ENCODE data around the gene SH2D1B. TPM values are rescaled to one million over a fixed set of nuclear protein-coding genes. Genes with fewer than 3 reads are reported as not detected.

Gene SH2D1B
- total and polyA plus RNA-seq, 2 donors (not counting 3 experiments of a cell fraction or from before 2014, with no cell fraction given), result not detected

DNA sequence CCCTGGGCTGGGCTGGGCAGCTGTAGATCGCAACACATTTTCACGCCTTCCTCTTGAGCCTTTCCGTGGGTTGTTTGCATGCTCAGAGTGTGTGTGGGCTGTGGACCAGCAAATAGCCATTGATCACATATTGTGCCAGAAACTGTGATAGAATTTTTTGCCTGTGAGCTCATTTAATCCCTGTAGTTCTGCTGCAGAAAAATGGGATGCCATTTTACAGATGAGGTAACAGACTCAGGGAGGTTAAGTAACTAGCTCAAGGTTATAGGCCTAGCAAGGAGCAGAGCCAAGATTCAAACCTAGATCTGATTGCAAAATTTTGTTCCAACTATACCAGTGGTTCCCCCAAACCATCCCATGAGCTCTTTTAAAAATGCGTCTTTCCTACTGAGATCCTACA lies 45.8 kb downstream of the SH2D1B start:
- ChIA-PET POLR2A (no interaction called here), CTCF (interaction anchor here (0.9 to 4.4 kb wide), 5 partner anchors 9 to 310 kb away, joined by 3 to 24 read pairs (median 4); no protein-coding TSS in a partner anchor)
- no peaks in the 10 kb centered on the region for H3K79me2 ChIP-seq (ENCODE audit: control insufficient read depth, insufficient read depth, low read length)
- no peaks in the 10 kb centered on the region for H3K9me1 ChIP-seq (replicated peaks; ENCODE audit: control insufficient read depth, extremely low read depth, insufficient read depth, low read length)
- H3K4me3 ChIP-seq (replicated peaks in 1 of 3; ENCODE audit: insufficient read depth in 1 of 3, low read depth in 1 of 3, low read length in 3 of 3), result no peak overlapping the region
- peaks cover 0 to 4% of the 10 kb centered on the region in 2 experiments for H3K36me3 ChIP-seq (ENCODE audit: control insufficient read depth in 2 of 2, extremely low read depth in 1 of 2, insufficient read depth in 2 of 2, low read length in 2 of 2)
- no peak overlapping the region for H3K9ac ChIP-seq (replicated peaks; ENCODE audit: extremely low read depth, insufficient read depth, low read length)
- DNase-seq (ENCODE audit: low read depth, low spot score) (no peak), FAIRE-seq (no peak)
- H3K27ac ChIP-seq (ENCODE audit: insufficient read depth, low read depth, low read length), result no peak overlapping the region
- dilution Hi-C loops (cut with MboI; ENCODE audit: extremely low pct_ligation_motif_present, low sequenced_read_pairs), result no loop called here
- TF ChIP-seq POLR2AphosphoS5 (IDR thresholded peaks at IDR 0.05; ENCODE audit: insufficient read depth, low read depth, low read length) (no peak), POLR2A (IDR thresholded peaks at IDR 0.05; ENCODE audit: low read depth, low read length) (no peak), JUN (IDR thresholded peaks at IDR 0.05; ENCODE audit: borderline replicate concordance, insufficient read depth, insufficient read length, low read depth) (no peak), MYC (IDR thresholded peaks at IDR 0.05; ENCODE audit: low read depth, low read length) (no peak), GATA2 (IDR thresholded peaks at IDR 0.05; ENCODE audit: insufficient read depth, insufficient read length, low read depth, low read length) (no peak), EZH2 (IDR thresholded peaks at IDR 0.05; ENCODE audit: borderline replicate concordance, low read depth, low read length, severe bottlenecking) (no peak), FOS (IDR thresholded peaks at IDR 0.05; ENCODE audit: borderline replicate concordance, insufficient read depth, low read length) (no peak)
- TF ChIP-seq, protein P1, sequence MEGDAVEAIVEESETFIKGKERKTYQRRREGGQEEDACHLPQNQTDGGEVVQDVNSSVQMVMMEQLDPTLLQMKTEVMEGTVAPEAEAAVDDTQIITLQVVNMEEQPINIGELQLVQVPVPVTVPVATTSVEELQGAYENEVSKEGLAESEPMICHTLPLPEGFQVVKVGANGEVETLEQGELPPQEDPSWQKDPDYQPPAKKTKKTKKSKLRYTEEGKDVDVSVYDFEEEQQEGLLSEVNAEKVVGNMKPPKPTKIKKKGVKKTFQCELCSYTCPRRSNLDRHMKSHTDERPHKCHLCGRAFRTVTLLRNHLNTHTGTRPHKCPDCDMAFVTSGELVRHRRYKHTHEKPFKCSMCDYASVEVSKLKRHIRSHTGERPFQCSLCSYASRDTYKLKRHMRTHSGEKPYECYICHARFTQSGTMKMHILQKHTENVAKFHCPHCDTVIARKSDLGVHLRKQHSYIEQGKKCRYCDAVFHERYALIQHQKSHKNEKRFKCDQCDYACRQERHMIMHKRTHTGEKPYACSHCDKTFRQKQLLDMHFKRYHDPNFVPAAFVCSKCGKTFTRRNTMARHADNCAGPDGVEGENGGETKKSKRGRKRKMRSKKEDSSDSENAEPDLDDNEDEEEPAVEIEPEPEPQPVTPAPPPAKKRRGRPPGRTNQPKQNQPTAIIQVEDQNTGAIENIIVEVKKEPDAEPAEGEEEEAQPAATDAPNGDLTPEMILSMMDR (IDR thresholded peaks at IDR 0.05; ENCODE audit: extremely low read depth in 1 of 2, insufficient read depth in 1 of 2, low read depth in 1 of 2, low read length in 2 of 2), result no peak
- TF ChIP-seq, protein P2, sequence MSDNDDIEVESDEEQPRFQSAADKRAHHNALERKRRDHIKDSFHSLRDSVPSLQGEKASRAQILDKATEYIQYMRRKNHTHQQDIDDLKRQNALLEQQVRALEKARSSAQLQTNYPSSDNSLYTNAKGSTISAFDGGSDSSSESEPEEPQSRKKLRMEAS (IDR thresholded peaks at IDR 0.05; ENCODE audit: insufficient read depth, insufficient read length), result no peak
- intact Hi-C loops (cut with micrococcal nuclease), result no loop called here
- no TSS peak for BruUV-seq (replicated peaks)
- H3K4me2 ChIP-seq (ENCODE audit: insufficient read depth, low read length), result no peak overlapping the region
- H3K9me3 ChIP-seq (replicated peaks; ENCODE audit: control insufficient read depth, insufficient read depth, low read length), result no peaks in the 10 kb centered on the region
- H3K27me3 ChIP-seq (ENCODE audit: control insufficient read depth in 2 of 2, insufficient read depth in 2 of 2, low read length in 2 of 2), result no peaks in the 10 kb centered on the region
- no peak overlapping the region for H2AFZ ChIP-seq (ENCODE audit: low read depth, low read length)
- no peaks in the 10 kb centered on the region for H3K4me1 ChIP-seq (ENCODE audit: control insufficient read depth, extremely low read depth, insufficient read depth, low read length)
- H4K20me1 ChIP-seq (replicated peaks; ENCODE audit: control insufficient read depth, extremely low read depth, insufficient read depth, low read length), result no peaks in the 10 kb centered on the region
